ENCODE results near the gene CFAP119.
A peak's percentile ranks its signal among the peaks of the same experiment; 100 is the strongest.

The CFAP119 gene

DNA sequence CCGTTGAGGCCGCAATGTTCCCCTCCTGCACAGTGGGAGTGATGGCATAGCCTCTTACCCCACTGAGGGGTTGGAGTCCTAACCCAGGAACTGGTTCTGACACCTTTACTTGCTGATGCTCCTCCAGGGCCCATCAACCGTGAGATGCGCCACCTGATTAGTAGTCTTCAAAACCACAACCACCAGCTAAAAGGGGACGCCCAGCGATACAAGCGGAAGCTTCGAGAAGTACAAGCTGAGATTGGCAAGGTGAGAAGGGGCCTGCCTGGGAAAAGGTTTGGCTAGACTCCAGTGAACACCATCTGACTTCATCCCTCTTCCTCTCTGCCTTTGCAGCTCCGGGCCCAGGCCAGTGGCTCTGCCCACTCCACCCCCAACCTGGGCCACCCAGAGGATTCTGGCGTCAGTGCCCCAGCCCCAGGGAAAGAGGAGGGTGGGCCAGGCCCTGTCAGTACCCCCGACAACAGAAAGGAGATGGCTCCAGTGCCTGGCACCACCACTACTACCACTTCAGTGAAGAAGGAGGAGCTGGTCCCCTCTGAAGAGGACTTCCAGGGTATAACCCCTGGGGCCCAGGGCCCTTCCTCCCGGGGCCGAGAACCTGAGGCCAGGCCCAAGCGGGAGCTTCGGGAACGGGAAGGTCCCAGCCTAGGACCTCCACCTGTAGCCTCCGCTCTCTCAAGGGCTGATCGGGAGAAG, 6.1 kb upstream of the CFAP119 start:
- WGBS (ENCODE audit: insufficient coverage): 95% methylated on average over 12 of the region's 18 CpGs
- H3K4me1 ChIP-seq (ENCODE audit: control extremely low read depth in 1 of 4, control insufficient read depth in 4 of 4, insufficient read depth in 4 of 4, low read length in 3 of 4): peaks cover under 1 to 8% (median 8%) of the 10 kb centered on the region in 4 experiments
- no peak for DNase-seq
- H3K9me3 ChIP-seq (ENCODE audit: control extremely low read depth in 1 of 5, control insufficient read depth in 4 of 5, insufficient read depth in 2 of 5, low read depth in 1 of 5, low read length in 4 of 5): no peaks in the 10 kb centered on the region
- CTCF ChIA-PET: interaction anchor here (0.6 to 2.1 kb wide), 3 partner anchors 9 to 124 kb away, joined by 3 to 7 read pairs (median 4); no protein-coding TSS in a partner anchor
- H3K27ac ChIP-seq (ENCODE audit: insufficient read depth in 1 of 2, low read depth in 1 of 2, low read length in 2 of 2, poor library complexity in 1 of 2, severe bottlenecking in 2 of 2): no peak overlapping the region
- POLR2A ChIA-PET: interaction anchor here (0.7 kb wide), 1 partner anchor 9 kb away, joined by 3 read pairs; no protein-coding TSS in a partner anchor
- peaks cover 17 to 94% (median 78%) of the 10 kb centered on the region in 4 experiments for H3K36me3 ChIP-seq (ENCODE audit: control insufficient read depth in 4 of 4, insufficient read depth in 4 of 4, low read length in 3 of 4)
- H3K4me3 ChIP-seq (ENCODE audit: control insufficient read depth in 1 of 7, extremely low read depth in 1 of 7, insufficient read depth in 4 of 7, low read depth in 2 of 7, low read length in 6 of 7): no peak overlapping the region
- no peaks in the 10 kb centered on the region for H3K27me3 ChIP-seq (replicated peaks in 2 of 5; ENCODE audit: control insufficient read depth in 4 of 5, insufficient read depth in 5 of 5, low read length in 4 of 5)

- no peak overlapping the region for H3K4me3 ChIP-seq (ENCODE audit: control insufficient read depth in 1 of 7, extremely low read depth in 1 of 7, insufficient read depth in 4 of 7, low read depth in 2 of 7, low read length in 6 of 7)
- no peak for DNase-seq
- H3K36me3 ChIP-seq (ENCODE audit: control insufficient read depth in 4 of 4, insufficient read depth in 4 of 4, low read length in 3 of 4): peaks cover 12 to 84% (median 69%) of the 10 kb centered on the region in 4 experiments
- POLR2A ChIA-PET: no interaction called here
- CTCF ChIA-PET: interaction anchor here (1.2 to 2.1 kb wide), 2 partner anchors 10 to 16 kb away, joined by 3 to 7 read pairs; no protein-coding TSS in a partner anchor
- WGBS (ENCODE audit: insufficient coverage): 100% methylated on average over 2 of the region's 4 CpGs
- H3K9me3 ChIP-seq (ENCODE audit: control extremely low read depth in 1 of 5, control insufficient read depth in 4 of 5, insufficient read depth in 2 of 5, low read depth in 1 of 5, low read length in 4 of 5): no peaks in the 10 kb centered on the region
- no peaks in the 10 kb centered on the region for H3K27me3 ChIP-seq (replicated peaks in 2 of 5; ENCODE audit: control insufficient read depth in 4 of 5, insufficient read depth in 5 of 5, low read length in 4 of 5)
- no peak overlapping the region for H3K27ac ChIP-seq (ENCODE audit: insufficient read depth in 1 of 2, low read depth in 1 of 2, low read length in 2 of 2, poor library complexity in 1 of 2, severe bottlenecking in 2 of 2)
- H3K4me1 ChIP-seq (ENCODE audit: control extremely low read depth in 1 of 4, control insufficient read depth in 4 of 4, insufficient read depth in 4 of 4, low read length in 3 of 4): peaks cover 3 to 14% (median 13%) of the 10 kb centered on the region in 4 experiments
Measured at GRCh38 chr16:30766933-30767284, 5.0 kb upstream of the CFAP119 start.

GRCh38 chr16:30766206-30766932, 4.5 kb upstream of the CFAP119 start:
- DNase-seq: peak in 1 of 3 donors; percentile 34
- ChIA-PET POLR2A (no interaction called here), CTCF (interaction anchor here (0.7 to 2.1 kb wide), 4 partner anchors 11 to 19 kb away, joined by 3 to 7 read pairs (median 3); partner anchors contain the start of gene PHKG2)
- peaks cover 12 to 79% (median 66%) of the 10 kb centered on the region in 4 experiments for H3K36me3 ChIP-seq (ENCODE audit: control insufficient read depth in 4 of 4, insufficient read depth in 4 of 4, low read length in 3 of 4)
- H3K27ac ChIP-seq (ENCODE audit: insufficient read depth in 1 of 2, low read depth in 1 of 2, low read length in 2 of 2, poor library complexity in 1 of 2, severe bottlenecking in 2 of 2): no peak overlapping the region
- 96% methylated on average over 29 of the region's 29 CpGs for WGBS (ENCODE audit: insufficient coverage)
- H3K4me1 ChIP-seq (ENCODE audit: control extremely low read depth in 1 of 4, control insufficient read depth in 4 of 4, insufficient read depth in 4 of 4, low read length in 3 of 4): peaks cover 3 to 17% (median 16%) of the 10 kb centered on the region in 4 experiments
- no peak overlapping the region for H3K4me3 ChIP-seq (ENCODE audit: control insufficient read depth in 1 of 7, extremely low read depth in 1 of 7, insufficient read depth in 4 of 7, low read depth in 2 of 7, low read length in 6 of 7)
- H3K27me3 ChIP-seq (replicated peaks in 2 of 5; ENCODE audit: control insufficient read depth in 4 of 5, insufficient read depth in 5 of 5, low read length in 4 of 5): no peaks in the 10 kb centered on the region
- H3K9me3 ChIP-seq (ENCODE audit: control extremely low read depth in 1 of 5, control insufficient read depth in 4 of 5, insufficient read depth in 2 of 5, low read depth in 1 of 5, low read length in 4 of 5): no peaks in the 10 kb centered on the region

DNA sequence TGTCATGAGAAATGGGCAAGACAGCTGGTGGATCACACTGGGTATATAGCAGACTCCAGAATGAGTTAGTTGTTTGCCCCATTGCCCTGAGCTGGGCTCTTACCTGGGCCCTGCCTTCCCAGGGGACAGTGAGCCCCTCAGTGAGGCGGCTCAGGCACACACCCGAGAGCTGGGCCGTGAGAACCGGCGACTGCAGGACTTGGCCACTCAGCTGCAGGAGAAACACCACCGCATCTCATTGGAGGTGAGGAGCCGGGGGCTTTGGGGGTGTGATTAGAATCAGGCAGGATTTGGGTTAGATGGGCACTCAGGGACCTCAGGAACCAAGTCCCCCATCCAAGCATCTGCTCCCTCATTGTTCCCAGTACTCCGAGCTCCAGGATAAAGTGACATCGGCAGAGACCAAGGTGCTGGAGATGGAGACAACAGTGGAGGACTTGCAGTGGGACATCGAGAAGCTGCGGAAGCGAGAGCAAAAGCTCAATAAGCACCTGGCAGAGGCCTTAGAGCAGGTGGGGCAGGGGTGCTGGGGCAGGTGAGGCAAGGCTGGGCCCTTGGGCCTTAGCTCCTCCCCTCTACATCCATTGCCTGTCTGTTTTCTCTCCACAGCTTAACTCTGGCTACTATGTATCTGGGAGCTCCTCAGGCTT, 3.1 kb upstream of the CFAP119 start:
- 100% methylated on average over 8 of the region's 12 CpGs for WGBS (ENCODE audit: insufficient coverage)
- H3K27me3 ChIP-seq (replicated peaks in 2 of 5; ENCODE audit: control insufficient read depth in 4 of 5, insufficient read depth in 5 of 5, low read length in 4 of 5): no peaks in the 10 kb centered on the region
- H3K36me3 ChIP-seq (ENCODE audit: control insufficient read depth in 4 of 4, insufficient read depth in 4 of 4, low read length in 3 of 4): peaks cover 12 to 69% (median 60%) of the 10 kb centered on the region in 4 experiments
- peak overlapping the region in 1 of 2 experiments; percentile 17 for H3K27ac ChIP-seq (ENCODE audit: insufficient read depth in 1 of 2, low read depth in 1 of 2, low read length in 2 of 2, poor library complexity in 1 of 2, severe bottlenecking in 2 of 2)
- CTCF ChIA-PET: interaction anchor here (0.8 kb wide), 2 partner anchors 13 to 69 kb away, joined by 3 read pairs; no protein-coding TSS in a partner anchor
- no peaks in the 10 kb centered on the region for H3K9me3 ChIP-seq (ENCODE audit: control extremely low read depth in 1 of 5, control insufficient read depth in 4 of 5, insufficient read depth in 2 of 5, low read depth in 1 of 5, low read length in 4 of 5)
- DNase-seq: no peak
- H3K4me1 ChIP-seq (ENCODE audit: control extremely low read depth in 1 of 4, control insufficient read depth in 4 of 4, insufficient read depth in 4 of 4, low read length in 3 of 4): peaks cover 6 to 31% (median 30%) of the 10 kb centered on the region in 4 experiments
- H3K4me3 ChIP-seq (ENCODE audit: control insufficient read depth in 1 of 7, extremely low read depth in 1 of 7, insufficient read depth in 4 of 7, low read depth in 2 of 7, low read length in 6 of 7): no peak overlapping the region
- POLR2A ChIA-PET: no interaction called here

DNA sequence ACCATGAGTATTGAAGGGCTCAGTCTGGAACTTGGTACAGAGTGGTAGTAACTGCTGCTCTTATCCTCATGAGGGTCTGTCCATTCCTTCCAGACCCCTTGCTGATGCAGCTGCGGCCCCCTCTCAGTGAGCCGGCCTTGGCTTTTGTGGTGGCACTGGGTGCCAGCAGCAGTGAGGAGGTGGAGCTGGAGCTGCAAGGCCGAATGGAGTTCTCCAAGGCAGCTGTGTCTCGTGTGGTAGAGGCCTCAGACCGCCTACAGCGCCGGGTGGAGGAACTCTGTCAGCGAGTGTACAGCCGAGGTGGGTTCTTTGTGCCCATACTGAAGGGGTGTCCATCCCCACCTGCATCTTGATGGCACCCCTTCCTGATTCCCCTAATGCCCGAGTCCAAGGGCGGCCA, 2.2 kb upstream of the CFAP119 start:
- Histone ChIP-seq H3K9me3 (ENCODE audit: control extremely low read depth in 1 of 5, control insufficient read depth in 4 of 5, insufficient read depth in 2 of 5, low read depth in 1 of 5, low read length in 4 of 5) (no peaks in the 10 kb centered on the region), H3K4me1 (ENCODE audit: control extremely low read depth in 1 of 4, control insufficient read depth in 4 of 4, insufficient read depth in 4 of 4, low read length in 3 of 4) (peaks cover 11 to 40% (median 37%) of the 10 kb centered on the region in 4 experiments), H3K27ac (ENCODE audit: insufficient read depth in 1 of 2, low read depth in 1 of 2, low read length in 2 of 2, poor library complexity in 1 of 2, severe bottlenecking in 2 of 2) (peak overlapping the region in 1 of 2 experiments; percentile 17), H3K36me3 (ENCODE audit: control insufficient read depth in 4 of 4, insufficient read depth in 4 of 4, low read length in 3 of 4) (peaks cover 9 to 66% (median 54%) of the 10 kb centered on the region in 4 experiments), H3K4me3 (ENCODE audit: control insufficient read depth in 1 of 7, extremely low read depth in 1 of 7, insufficient read depth in 4 of 7, low read depth in 2 of 7, low read length in 6 of 7) (no peak overlapping the region), H3K27me3 (replicated peaks in 2 of 5; ENCODE audit: control insufficient read depth in 4 of 5, insufficient read depth in 5 of 5, low read length in 4 of 5) (no peaks in the 10 kb centered on the region)
- ChIA-PET POLR2A (no interaction called here), CTCF (interaction anchor here (2.0 kb wide), 1 partner anchor 11 kb away, joined by 7 read pairs; no protein-coding TSS in a partner anchor)
- 97% methylated on average over 9 of the region's 11 CpGs for WGBS (ENCODE audit: insufficient coverage)
- DNase-seq: no peak

DNA sequence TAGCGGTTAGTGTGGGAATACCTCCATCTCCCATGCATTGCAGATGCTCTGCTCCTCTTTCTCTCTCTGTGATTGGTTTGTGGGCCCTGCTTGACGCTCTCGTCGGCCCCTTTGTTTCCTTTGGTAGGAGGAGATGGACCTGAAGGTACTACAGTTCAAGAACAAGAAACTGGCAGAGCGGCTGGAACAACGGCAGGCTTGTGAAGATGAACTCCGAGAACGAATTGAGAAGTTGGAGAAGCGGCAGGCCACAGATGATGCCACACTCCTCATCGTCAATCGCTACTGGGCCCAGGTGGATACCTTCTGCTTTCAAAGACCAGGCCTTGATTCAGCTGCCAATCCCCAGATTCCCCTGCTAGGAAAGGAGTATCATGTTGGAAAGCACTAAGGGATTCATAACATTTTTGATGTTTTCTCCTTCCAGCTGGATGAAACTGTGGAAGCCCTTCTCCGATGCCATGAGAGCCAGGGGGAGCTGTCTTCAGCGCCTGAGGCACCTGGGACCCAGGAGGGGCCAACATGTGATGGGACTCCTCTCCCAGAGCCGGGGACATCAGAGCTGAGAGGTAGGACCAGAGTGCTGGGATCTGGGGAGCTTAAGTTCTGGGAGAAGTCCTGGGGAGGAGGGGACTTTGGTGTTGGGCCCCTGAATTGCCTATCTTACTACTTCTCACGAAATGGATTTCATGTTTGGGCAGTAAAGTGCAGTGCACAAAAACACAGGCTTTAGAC, 1.3 kb upstream of the CFAP119 start:
- ChIA-PET CTCF (interaction anchor here (1.0 to 2.0 kb wide), 4 partner anchors 8 to 50 kb away, joined by 3 to 7 read pairs (median 4); partner anchors contain the start of gene PHKG2), POLR2A (no interaction called here)
- Histone ChIP-seq H3K4me3 (ENCODE audit: control insufficient read depth in 1 of 7, extremely low read depth in 1 of 7, insufficient read depth in 4 of 7, low read depth in 2 of 7, low read length in 6 of 7) (peak overlapping the region in 6 of 7 experiments; percentile 86 to 98 (median 92)), H3K36me3 (ENCODE audit: control insufficient read depth in 4 of 4, insufficient read depth in 4 of 4, low read length in 3 of 4) (peaks cover 2 to 57% (median 45%) of the 10 kb centered on the region in 4 experiments), H3K27ac (ENCODE audit: insufficient read depth in 1 of 2, low read depth in 1 of 2, low read length in 2 of 2, poor library complexity in 1 of 2, severe bottlenecking in 2 of 2) (peak overlapping the region; percentile 85 to 93), H3K9me3 (ENCODE audit: control extremely low read depth in 1 of 5, control insufficient read depth in 4 of 5, insufficient read depth in 2 of 5, low read depth in 1 of 5, low read length in 4 of 5) (no peaks in the 10 kb centered on the region), H3K27me3 (replicated peaks in 2 of 5; ENCODE audit: control insufficient read depth in 4 of 5, insufficient read depth in 5 of 5, low read length in 4 of 5) (no peaks in the 10 kb centered on the region), H3K4me1 (ENCODE audit: control extremely low read depth in 1 of 4, control insufficient read depth in 4 of 4, insufficient read depth in 4 of 4, low read length in 3 of 4) (peaks cover 11 to 49% (median 46%) of the 10 kb centered on the region in 4 experiments)
- WGBS (ENCODE audit: insufficient coverage): 89% methylated on average over 8 of the region's 15 CpGs
- no peak for DNase-seq
